IPS-18c (cell line): ENCODE results near the gene GUCA2B.

Source experiments
- H3K4me3 ChIP-seq: 2 replicates; pipeline ENCODE4 v1.7.0; 2013; ENCODE audit warnings: low read depth, mild to moderate bottlenecking, low read length, moderate library complexity; ENCODE audit not compliant: insufficient read depth
- H3K9me3 ChIP-seq: one replicate; pipeline ENCODE4 v1.6.1; 2013; ENCODE audit warnings: mild to moderate bottlenecking, low read length, moderate library complexity; ENCODE audit not compliant: control insufficient read depth, insufficient read depth

The GUCA2B gene

GRCh38 chr1:42152907-42153600, at the start of gene GUCA2B:
TSS of gene GUCA2B (plus strand) at chr1:42153410. CDS start at chr1:42153451, 41 bp downstream.
- Histone ChIP-seq H3K9me3 (no peaks in the 10 kb centered on the region), H3K4me3 (no peak within 1 kb of the TSS)

- Histone ChIP-seq H3K4me3 (no peak overlapping the region), H3K9me3 (no peaks in the 10 kb centered on the region)
These were observed 48.2 kb upstream of the GUCA2B start for GRCh38 chr1:42105025-42105424.

GRCh38 chr1:42108309-42108708, 44.9 kb upstream of the GUCA2B start:
- Histone ChIP-seq H3K4me3 (no peak overlapping the region), H3K9me3 (no peaks in the 10 kb centered on the region)

- Histone ChIP-seq H3K9me3 (no peaks in the 10 kb centered on the region), H3K4me3 (no peak overlapping the region)
These were observed 43.6 kb upstream of the GUCA2B start for GRCh38 chr1:42109600-42109999.

GRCh38 chr1:42114229-42114628, 39.0 kb upstream of the GUCA2B start:
- Histone ChIP-seq H3K9me3 (no peaks in the 10 kb centered on the region), H3K4me3 (no peak overlapping the region)

GRCh38 chr1:42117214-42117613, 36.0 kb upstream of the GUCA2B start:
- H3K4me3 ChIP-seq: no peak overlapping the region

GRCh38 chr1:42118125-42118524, 35.1 kb upstream of the GUCA2B start:
- Histone ChIP-seq H3K4me3 (no peak overlapping the region), H3K9me3 (no peaks in the 10 kb centered on the region)

More at GRCh38 chr1:42117214-42117613, 36.0 kb upstream of the GUCA2B start:
- H3K9me3 ChIP-seq: no peaks in the 10 kb centered on the region

- Histone ChIP-seq H3K9me3 (no peaks in the 10 kb centered on the region), H3K4me3 (no peak overlapping the region)
These were observed 30.8 kb upstream of the GUCA2B start for GRCh38 chr1:42122408-42122807.

- H3K9me3 ChIP-seq: no peaks in the 10 kb centered on the region
- no peak overlapping the region for H3K4me3 ChIP-seq
These were observed 27.7 kb upstream of the GUCA2B start for GRCh38 chr1:42125552-42125951.

- no peak overlapping the region for H3K4me3 ChIP-seq
- no peaks in the 10 kb centered on the region for H3K9me3 ChIP-seq
These were observed 25.4 kb upstream of the GUCA2B start for GRCh38 chr1:42127767-42128166.

GRCh38 chr1:42128499-42128898, 24.7 kb upstream of the GUCA2B start:
- Histone ChIP-seq H3K9me3 (no peaks in the 10 kb centered on the region), H3K4me3 (no peak overlapping the region)

GRCh38 chr1:42128964-42129363, 24.2 kb upstream of the GUCA2B start:
- no peak overlapping the region for H3K4me3 ChIP-seq
- no peaks in the 10 kb centered on the region for H3K9me3 ChIP-seq

- Histone ChIP-seq H3K9me3 (no peaks in the 10 kb centered on the region), H3K4me3 (no peak overlapping the region)
These were observed 23.0 kb upstream of the GUCA2B start for GRCh38 chr1:42130061-42130660.

GRCh38 chr1:42133390-42133789, 19.8 kb upstream of the GUCA2B start:
- Histone ChIP-seq H3K4me3 (no peak overlapping the region), H3K9me3 (no peaks in the 10 kb centered on the region)

- H3K4me3 ChIP-seq: no peak overlapping the region
- H3K9me3 ChIP-seq: no peaks in the 10 kb centered on the region
These were observed 19.2 kb upstream of the GUCA2B start for GRCh38 chr1:42133809-42134526.

- no peak overlapping the region for H3K4me3 ChIP-seq
- H3K9me3 ChIP-seq: no peaks in the 10 kb centered on the region
These were observed 17.8 kb upstream of the GUCA2B start for GRCh38 chr1:42135426-42135825.

GRCh38 chr1:42136466-42136865, 16.7 kb upstream of the GUCA2B start:
- Histone ChIP-seq H3K9me3 (no peaks in the 10 kb centered on the region), H3K4me3 (no peak overlapping the region)

- H3K9me3 ChIP-seq: no peaks in the 10 kb centered on the region
- H3K4me3 ChIP-seq: no peak overlapping the region
These were observed 15.4 kb upstream of the GUCA2B start for GRCh38 chr1:42137766-42138165.
